GM23338 (cell line): ENCODE measurements around the gene ERC1. TPM values are rescaled to one million over a fixed set of nuclear protein-coding genes. Genes with fewer than 3 reads are reported as not detected.

ENCODE experiments used
- ATAC-seq: fragments of 200-7000 bp; cut with Tn5 transposase; 3 replicates; pipeline ENCODE4 v1.9.1; 2020
- DNase-seq: peaks from one replicate; pipeline ENCODE4 v3.0.0-alpha.2; 2015; ENCODE audit warnings: low spot score
- H2AFZ ChIP-seq: fragments of 200-600 bp; sonication (generic); 2 replicates; pipeline ENCODE4 v1.8.0; 2016; ENCODE audit warnings: antibody characterized with exemption, mild to moderate bottlenecking, moderate library complexity
- H3F3A ChIP-seq: fragments of 200-600 bp; sonication (generic); replicated peaks from 2 replicates; pipeline ENCODE4 v1.8.0; 2017; ENCODE audit warnings: antibody characterized with exemption, mixed run types, low read depth
- H3K27ac ChIP-seq: fragments of 200-600 bp; sonication (generic); 2 replicates; pipeline ENCODE4 v1.6.1; 2016; ENCODE audit warnings: low read depth
- H3K27me3 ChIP-seq: fragments of 200-600 bp; sonication (generic); 2 replicates; pipeline ENCODE4 v1.8.0; 2016; ENCODE audit warnings: mild to moderate bottlenecking, mixed run types, moderate library complexity; ENCODE audit not compliant: insufficient read depth
- H3K36me3 ChIP-seq: fragments of 200-600 bp; sonication (generic); 2 replicates; pipeline ENCODE4 v1.8.0; 2016; ENCODE audit warnings: mild to moderate bottlenecking; ENCODE audit not compliant: insufficient read depth
- H3K4me1 ChIP-seq: fragments of 200-600 bp; sonication (generic); 2 replicates; pipeline ENCODE4 v1.8.0; 2016; ENCODE audit warnings: mild to moderate bottlenecking, moderate library complexity; ENCODE audit not compliant: insufficient read depth
- H3K4me2 ChIP-seq: fragments of 200-600 bp; sonication (generic); 2 replicates; pipeline ENCODE4 v1.7.1; 2017; ENCODE audit warnings: mixed run types
- H3K4me3 ChIP-seq: fragments of 200-600 bp; sonication (generic); 2 replicates; pipeline ENCODE4 v1.6.1; 2016; ENCODE audit warnings: mixed run types
- H3K79me2 ChIP-seq: fragments of 200-600 bp; sonication (generic); replicated peaks from 2 replicates; pipeline ENCODE4 v1.8.0; 2017; ENCODE audit warnings: mild to moderate bottlenecking; ENCODE audit not compliant: insufficient read depth
- H3K9me2 ChIP-seq: fragments of 200-600 bp; sonication (generic); 2 replicates; pipeline ENCODE4 v1.8.0; 2017; ENCODE audit not compliant: insufficient read depth
- H4K20me1 ChIP-seq: fragments of 200-600 bp; sonication (generic); replicated peaks from 2 replicates; pipeline ENCODE4 v1.8.0; 2017; ENCODE audit warnings: mild to moderate bottlenecking; ENCODE audit not compliant: insufficient read depth
- H3K27ac Mint-ChIP-seq: 2 replicates; pipeline ENCODE4 v1.8.0; 2020; ENCODE audit warnings: inconsistent platforms, mild to moderate bottlenecking, moderate library complexity, mixed read lengths
- H3K27me3 Mint-ChIP-seq: 3 replicates; pipeline ENCODE4 v1.8.0; 2022; ENCODE audit warnings: low read depth, mild to moderate bottlenecking, moderate library complexity, mixed read lengths, inconsistent platforms; ENCODE audit not compliant: insufficient read depth, poor library complexity
- H3K36me3 Mint-ChIP-seq: 3 replicates; pipeline ENCODE4 v1.8.0; 2021; ENCODE audit warnings: low read depth, mild to moderate bottlenecking, inconsistent platforms, moderate library complexity, mixed read lengths
- H3K4me1 Mint-ChIP-seq: 3 replicates; pipeline ENCODE4 v1.8.0; 2020; ENCODE audit warnings: mild to moderate bottlenecking, inconsistent platforms, mixed read lengths
- H3K4me3 Mint-ChIP-seq: 3 replicates; pipeline ENCODE4 v1.8.0; 2021; ENCODE audit warnings: moderate library complexity, mild to moderate bottlenecking, inconsistent platforms, mixed read lengths
- H3K9me3 Mint-ChIP-seq: 3 replicates; pipeline ENCODE4 v1.8.0; 2020; ENCODE audit warnings: moderate library complexity, mild to moderate bottlenecking, inconsistent platforms, mixed read lengths
- CREB1 ChIP-seq: fragments of 250-450 bp; sonication (Bioruptor Pico); IDR thresholded peaks from 2 replicates; pipeline ENCODE4 v1.5.0; 2020; ENCODE audit warnings: low read depth, mild to moderate bottlenecking, moderate library complexity
- EZH2 ChIP-seq: fragments of 200-600 bp; sonication (generic); IDR thresholded peaks from one replicate; pipeline ENCODE4 v1.8.0; 2017; ENCODE audit warnings: antibody characterized with exemption, mild to moderate bottlenecking, low read depth; ENCODE audit not compliant: unreplicated experiment
- EZH2phosphoT487 ChIP-seq: fragments of 200-600 bp; sonication (generic); IDR thresholded peaks from one replicate; pipeline ENCODE4 v1.8.1; 2018; ENCODE audit warnings: antibody characterized with exemption; ENCODE audit not compliant: unreplicated experiment
- JUNB ChIP-seq: IDR thresholded peaks from one replicate; pipeline ENCODE4 v1.6.1; 2016; ENCODE audit warnings: antibody characterized with exemption; ENCODE audit not compliant: unreplicated experiment
- NANOG ChIP-seq: IDR thresholded peaks from 2 replicates; pipeline ENCODE4 v1.6.1; 2016; ENCODE audit warnings: antibody characterized with exemption, borderline replicate concordance
- POLR2AphosphoS5 ChIP-seq: IDR thresholded peaks from 2 replicates; pipeline ENCODE4 v1.6.1; 2016; ENCODE audit warnings: antibody characterized with exemption, low read depth
- ZNF114 ChIP-seq: fragments of 250-450 bp; sonication (Bioruptor Pico); IDR thresholded peaks from 2 replicates; pipeline ENCODE4 v1.5.0; 2020; ENCODE audit warnings: mild to moderate bottlenecking, moderate library complexity
- ZNF331 ChIP-seq: fragments of 250-450 bp; sonication (Bioruptor Pico); IDR thresholded peaks from 2 replicates; pipeline ENCODE4 v1.5.0; 2020; ENCODE audit warnings: low read depth, mild to moderate bottlenecking, moderate library complexity
- ZNF462 ChIP-seq: fragments of 250-450 bp; sonication (Bioruptor Pico); IDR thresholded peaks from 2 replicates; pipeline ENCODE4 v1.5.0; 2020; ENCODE audit warnings: mild to moderate bottlenecking, moderate library complexity
- polyA plus RNA-seq: library from polyadenylated mRNA; unstranded; fragments of >200 nt; fragmentation: Nextera tagmentation; extraction: Ambion mirVana; gene quantifications from 2 replicates; pipeline ENCODE4 v1.2.1, GENCODE V29; 2016
- total RNA-seq: library from RNA; depleted of rRNA; stranded (reverse); fragments of >200 nt; shearing (Covaris generic); gene quantifications from 2 replicates; pipeline ENCODE4 v1.2.3, GENCODE V29; 2014

ERC1 gene
- total and polyA plus RNA-seq, 2 experiments from 2014 or later = 28.1 to 35.3 TPM

DNA sequence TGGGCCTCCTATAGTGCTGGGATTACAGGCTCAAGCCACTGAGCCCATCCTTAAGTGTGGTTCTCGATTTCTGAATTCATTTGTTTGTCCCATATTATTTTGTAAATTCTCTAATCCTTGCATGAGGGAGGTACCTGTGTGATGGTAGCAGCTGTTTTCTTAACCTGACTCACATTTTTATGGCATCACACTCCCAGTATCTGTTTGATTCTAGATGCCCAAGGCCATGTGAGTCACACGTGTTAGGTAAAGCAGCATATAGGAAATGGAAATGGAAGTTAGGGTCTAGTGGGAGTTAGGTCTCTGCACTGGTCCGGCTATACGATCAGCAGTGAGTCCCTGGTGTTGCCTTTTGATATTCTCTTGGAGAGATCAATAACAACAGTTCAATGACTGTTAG, 198.1 kb downstream of the ERC1 start (continued):
- no peak for TF ChIP-seq ZNF462 (CRISPR knock-in tag)
- no peak for TF ChIP-seq NANOG
- no peak for TF ChIP-seq ZNF114
- no peak for TF ChIP-seq ZNF331
- TF ChIP-seq POLR2AphosphoS5 = no peak
- no peak for TF ChIP-seq CREB1 (CRISPR knock-in tag)
- no peak for TF ChIP-seq EZH2

- Histone ChIP-seq H3K27ac (no peak overlapping the region), H3K9me2 (0 out of 2 replicates have a peak, but pooled peaks cover 4% of the 10 kb centered on the region), H4K20me1 (no peaks in the 10 kb centered on the region), H3K79me2 (no peaks in the 10 kb centered on the region), H3K4me3 (no peak overlapping the region), H3K36me3 (no peaks in the 10 kb centered on the region), H3F3A (no peaks in the 10 kb centered on the region), H2AFZ (no peak overlapping the region), H3K27me3 (no peaks in the 10 kb centered on the region), H3K4me2 (no peak overlapping the region), H3K4me1 (peaks cover 13% of the 10 kb centered on the region)
- DNase-seq (no peak), ATAC-seq (no peak)
- Mint-ChIP-seq H3K27me3 (peaks cover 1% of the 10 kb centered on the region), H3K4me1 (peaks cover 12% of the 10 kb centered on the region), H3K9me3 (peaks cover 17% of the 10 kb centered on the region), H3K27ac (no peak overlapping the region), H3K36me3 (peaks cover 51% of the 10 kb centered on the region), H3K4me3 (no peak overlapping the region)
- no peak for TF ChIP-seq ZNF462 (CRISPR knock-in tag)
- no peak for TF ChIP-seq EZH2
- no peak for TF ChIP-seq CREB1 (CRISPR knock-in tag)
- no peak for TF ChIP-seq JUNB
- TF ChIP-seq EZH2phosphoT487 = no peak
- TF ChIP-seq NANOG = no peak
- no peak for TF ChIP-seq ZNF331
Observed at GRCh38 chr12:1195513-1195912, 204.5 kb downstream of the ERC1 start.
